Stimulated activated CD8-positive, alpha-beta memory T cell treated with anti-CD3 and anti-CD28 coated beads, Interleukin-2, amount 100 ng/mL, for 1 hour (primary cell): ENCODE measurements around the gene PGAM2.
"Not testable (repeated sequence)": the region's sequence is repeated elsewhere in the genome, so short reads cannot be mapped to it uniquely, and the experiment has no call there.

Source experiments
- DNase-seq, 2 donors: peaks; one replicate each; pipeline ENCODE4 v3.0.0-alpha.2; 2020; ENCODE audit warnings: low read depth in 2 of 2

Gene PGAM2

DNA sequence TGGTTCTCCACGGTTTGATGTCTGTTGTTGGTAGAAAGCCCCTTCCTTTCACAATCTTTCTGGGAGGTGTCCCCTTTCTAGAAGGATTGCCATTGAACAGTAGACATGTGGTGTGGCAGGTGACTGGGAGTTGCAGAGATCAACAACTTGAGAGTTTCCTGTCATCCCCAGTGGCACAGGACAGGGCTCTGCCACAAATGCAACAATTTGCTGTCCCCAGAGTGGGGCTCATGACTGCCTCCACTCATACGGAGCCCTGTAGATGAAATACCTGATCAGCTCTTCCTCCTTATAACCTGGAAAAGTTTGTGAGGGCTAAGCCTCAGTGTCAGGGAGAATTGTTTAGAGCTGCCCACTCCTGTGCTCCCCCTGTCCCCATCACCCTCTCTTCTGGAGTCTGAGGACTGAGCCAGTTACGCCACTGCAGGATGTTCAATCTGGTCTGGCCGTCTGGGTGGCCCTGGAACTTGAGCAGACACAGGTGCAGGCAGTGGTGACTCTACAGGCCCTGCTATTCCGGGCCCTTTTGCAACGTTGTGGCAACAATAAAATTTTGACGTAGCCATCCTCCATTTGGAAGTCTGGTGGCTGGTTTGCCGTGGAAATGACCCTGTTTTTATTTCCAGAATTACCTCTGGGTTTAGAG, 14.3 kb downstream of the PGAM2 start:
- no peak for DNase-seq

DNA sequence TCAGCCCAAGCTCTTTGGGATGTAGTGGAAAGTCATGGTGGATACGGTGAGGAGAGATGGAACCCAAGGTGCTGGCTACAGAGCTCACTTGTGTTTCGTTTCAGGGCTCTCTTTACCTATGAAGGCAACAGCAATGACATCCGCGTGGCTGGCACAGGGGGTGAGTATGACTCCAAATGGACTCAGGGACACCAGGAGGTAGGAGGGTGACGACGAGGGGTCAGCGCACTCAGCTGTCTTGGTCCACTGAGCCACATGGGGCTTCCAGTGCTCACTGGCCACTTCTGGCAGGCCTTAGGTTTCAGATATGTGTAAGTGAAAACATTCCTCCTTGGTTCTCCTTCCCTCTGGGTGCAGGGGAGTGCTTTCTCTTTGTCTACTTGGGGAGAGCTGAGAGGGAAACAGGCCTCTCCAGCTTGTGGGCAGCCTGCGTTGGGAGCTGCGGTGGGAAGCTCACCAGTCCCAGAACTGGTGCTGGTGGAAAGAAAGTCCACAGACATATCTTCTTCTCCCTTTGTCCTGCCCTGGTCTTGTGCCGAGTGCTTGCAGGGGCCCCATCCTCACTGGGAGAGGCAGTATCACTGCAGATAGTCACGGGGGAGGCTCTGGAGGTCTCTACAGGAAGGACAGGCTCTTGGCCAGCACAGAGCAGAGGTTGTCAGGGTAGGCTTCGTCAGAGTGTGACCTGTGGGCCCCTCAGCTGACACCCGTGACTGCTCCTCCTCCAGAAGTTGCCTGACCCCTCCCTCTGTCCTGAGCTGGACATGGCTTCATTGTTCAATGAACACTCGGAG, 15.0 kb downstream of the PGAM2 start:
- no peak for DNase-seq

DNA sequence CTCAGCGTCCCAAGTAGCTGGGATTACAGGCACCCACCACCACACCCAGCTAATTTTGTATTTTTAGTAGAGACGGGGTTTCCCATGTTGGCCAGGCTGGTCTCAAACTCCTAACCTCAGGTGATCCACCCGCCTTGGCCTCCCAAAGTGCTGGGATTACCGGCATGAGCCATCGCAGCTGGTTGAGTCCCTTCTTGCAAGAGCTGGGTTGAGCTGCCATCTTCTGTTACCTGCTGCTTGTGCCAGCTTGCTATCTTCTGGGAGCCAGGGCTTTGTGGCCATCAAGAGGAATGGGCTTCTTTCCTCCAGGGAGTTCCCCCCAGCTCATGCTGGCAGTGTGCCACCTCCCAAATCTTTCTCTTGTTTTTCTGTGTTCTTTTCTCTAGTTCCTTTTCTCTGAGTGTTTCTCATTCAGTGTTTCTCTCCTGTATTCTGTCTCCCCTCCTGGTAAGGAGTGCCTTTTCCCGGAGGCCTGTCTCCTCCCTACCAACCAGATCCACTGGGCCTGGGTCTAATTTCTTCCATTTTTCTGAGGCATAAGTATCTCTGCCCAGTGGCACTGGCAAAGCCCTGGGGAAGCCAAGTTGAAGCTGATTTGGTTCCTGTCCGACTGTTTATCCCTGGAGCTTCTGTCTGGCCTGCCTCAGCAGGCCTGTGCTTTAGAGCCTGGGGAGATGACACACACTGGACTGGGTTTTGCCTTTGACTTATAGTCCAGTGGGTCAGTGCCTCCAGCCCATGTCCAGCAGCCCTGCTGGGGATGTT, 17.2 kb downstream of the PGAM2 start:
- no peak for DNase-seq

DNA sequence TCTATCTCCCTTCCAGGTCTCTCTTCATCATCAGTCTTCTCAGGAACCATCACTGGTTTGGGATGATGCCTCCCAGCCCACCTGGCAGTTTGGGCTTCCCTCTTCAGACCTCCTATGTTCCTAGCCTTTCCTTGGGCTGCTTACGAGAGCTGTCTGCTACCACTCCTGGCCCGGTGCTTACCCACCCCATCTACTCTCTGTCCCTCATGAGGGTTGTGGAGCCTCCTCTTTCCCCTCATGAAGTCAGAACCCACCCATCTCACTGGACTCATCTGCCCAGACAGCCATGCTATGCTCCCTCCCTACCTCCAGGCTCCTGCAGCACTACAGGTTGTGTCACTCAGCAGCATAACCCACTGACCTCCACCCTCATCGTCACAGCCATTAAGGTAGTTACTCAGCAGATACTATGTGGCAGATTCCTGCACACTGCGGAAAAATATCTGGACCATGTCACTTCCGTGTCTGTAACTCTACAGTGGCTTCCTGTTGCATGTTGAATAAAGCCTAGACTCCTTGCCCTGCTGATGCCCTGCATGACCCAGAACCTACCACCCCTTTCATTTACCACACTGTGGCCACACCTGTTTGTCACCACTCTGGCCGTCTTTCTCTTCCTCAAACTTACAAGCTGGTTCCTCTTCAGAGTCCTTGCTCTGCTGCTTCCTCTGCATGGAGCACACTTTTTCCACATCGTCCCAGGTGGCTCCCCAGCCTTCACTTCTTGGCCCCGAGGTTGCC, 18.9 kb downstream of the PGAM2 start:
- no peak for DNase-seq

DNA sequence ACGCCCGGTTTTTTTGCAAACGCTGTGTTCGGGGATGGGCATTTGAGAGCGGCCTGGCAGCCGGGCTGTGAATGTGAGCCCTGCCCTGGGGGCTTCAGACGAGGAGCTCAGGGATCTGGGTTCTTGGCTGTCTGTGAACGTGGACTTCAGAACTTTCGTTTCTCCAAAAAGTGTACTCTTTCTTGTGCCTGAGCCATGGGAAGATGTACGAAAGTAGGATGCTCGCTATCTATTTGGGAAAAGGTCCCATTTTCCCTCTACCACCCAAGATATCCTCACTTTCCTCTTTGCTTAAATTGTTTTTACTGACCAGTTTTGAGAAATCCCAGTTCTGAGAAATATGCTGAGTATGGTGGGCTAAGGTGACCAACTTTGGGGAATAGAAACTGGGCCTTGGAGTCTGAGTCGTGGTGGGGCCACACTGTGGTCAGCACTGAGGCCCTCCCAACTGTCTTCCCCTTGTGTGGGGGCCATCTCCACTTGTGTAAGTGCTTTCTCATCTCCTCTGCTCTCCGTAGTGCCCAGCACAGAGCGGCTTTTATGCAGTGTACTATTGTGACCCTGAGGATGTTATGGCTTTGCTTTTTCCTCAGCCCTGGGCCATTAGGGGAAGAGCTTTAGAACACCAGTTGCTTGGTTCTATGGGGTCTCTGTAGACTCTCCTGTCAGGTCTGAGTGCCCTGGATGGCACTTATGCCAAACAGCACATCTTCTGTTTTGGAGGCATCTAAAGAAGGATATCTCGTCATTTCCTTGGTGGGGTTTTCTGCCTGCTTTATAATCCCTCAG, 19.9 kb downstream of the PGAM2 start:
- no peak for DNase-seq

GRCh38 chr7:44044315-44045225, 20.8 kb downstream of the PGAM2 start, which contains the start of gene DBNL:
Gene DBNL, plus strand, starts transcription at chr7:44044702. Its CDS starts 36 bp downstream, at chr7:44044738.
- peak; percentile 78 to 82 for DNase-seq

GRCh38 chr7:44043902-44044301, 21.5 kb downstream of the PGAM2 start:
- no peak for DNase-seq

DNA sequence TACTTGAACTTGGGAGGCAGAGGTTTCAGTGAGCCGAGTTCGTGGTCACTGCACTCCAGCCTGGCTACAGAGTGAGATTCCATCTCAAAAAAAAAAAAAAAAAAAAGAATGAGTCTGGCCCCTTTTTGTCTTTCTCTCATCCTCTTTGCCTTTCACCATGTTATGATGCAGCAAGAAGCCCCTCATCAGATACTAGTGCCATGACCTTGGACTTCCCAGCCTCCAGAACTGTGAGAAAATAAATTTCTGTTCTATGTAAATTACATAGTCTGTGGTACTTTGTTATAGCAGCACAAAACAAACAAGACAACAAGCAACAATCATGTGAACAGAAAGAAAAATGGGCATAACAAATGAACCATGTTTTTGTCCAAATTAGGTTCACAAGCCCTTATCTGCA, 23.1 kb downstream of the PGAM2 start:
- no peak for DNase-seq

GRCh38 chr7:44040493-44040891, 24.9 kb downstream of the PGAM2 start:
- peak; percentile 34 to 44 for DNase-seq

- DNase-seq, result not testable (repeated sequence)
These were observed 25.4 kb downstream of the PGAM2 start for GRCh38 chr7:44039800-44040492.

- peak; percentile 53 to 56 for DNase-seq
These were observed 26.3 kb downstream of the PGAM2 start for GRCh38 chr7:44038961-44039558.

- not testable (repeated sequence) for DNase-seq
These were observed 26.8 kb downstream of the PGAM2 start for GRCh38 chr7:44038553-44038952.

GRCh38 chr7:44037951-44038350, 27.4 kb downstream of the PGAM2 start:
- not testable (repeated sequence) for DNase-seq

GRCh38 chr7:44036364-44036763, 29.0 kb downstream of the PGAM2 start:
- DNase-seq, result not testable (repeated sequence)

DNA sequence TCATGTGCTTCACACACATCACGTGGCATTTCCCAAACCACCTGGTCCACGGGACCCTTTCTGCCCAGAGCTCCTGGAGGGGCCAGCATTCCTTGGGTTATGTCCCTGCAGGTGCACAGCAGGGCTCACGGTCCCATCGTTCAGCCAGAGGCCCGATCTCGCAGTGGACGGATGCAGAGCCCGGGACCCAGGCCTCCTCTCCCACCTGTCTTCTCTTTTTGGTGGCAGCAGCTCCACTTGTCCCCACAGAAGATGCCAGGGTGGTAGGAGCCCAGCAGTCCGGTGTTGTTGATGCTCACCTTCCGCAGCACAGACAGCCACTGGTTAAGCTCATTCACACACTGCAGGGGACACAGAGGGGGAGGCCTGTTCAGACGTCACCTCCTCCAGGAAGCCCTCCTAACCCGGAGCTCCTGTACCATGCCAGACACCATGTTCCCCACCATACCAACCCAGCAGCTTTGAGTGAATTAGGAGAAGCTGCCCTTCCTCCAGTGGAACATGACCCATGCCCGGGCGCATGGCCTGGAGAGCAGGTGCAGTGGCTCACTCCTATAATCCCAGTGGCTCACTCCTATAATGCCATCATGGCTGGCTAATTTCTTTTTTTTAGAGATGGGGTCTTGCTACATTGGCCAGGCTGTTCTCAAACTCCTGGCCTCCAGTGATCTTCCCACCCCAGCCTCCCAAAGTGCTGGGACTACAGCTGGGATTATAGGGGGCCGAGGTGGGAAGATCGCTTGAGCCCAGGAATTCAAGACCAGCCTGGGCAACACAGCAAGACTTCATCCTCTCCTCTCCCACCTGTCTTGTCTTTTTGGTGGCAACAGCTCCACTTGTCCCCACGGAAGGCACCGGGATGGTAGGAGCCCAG, 31.2 kb downstream of the PGAM2 start:
- not testable (repeated sequence) for DNase-seq

DNA sequence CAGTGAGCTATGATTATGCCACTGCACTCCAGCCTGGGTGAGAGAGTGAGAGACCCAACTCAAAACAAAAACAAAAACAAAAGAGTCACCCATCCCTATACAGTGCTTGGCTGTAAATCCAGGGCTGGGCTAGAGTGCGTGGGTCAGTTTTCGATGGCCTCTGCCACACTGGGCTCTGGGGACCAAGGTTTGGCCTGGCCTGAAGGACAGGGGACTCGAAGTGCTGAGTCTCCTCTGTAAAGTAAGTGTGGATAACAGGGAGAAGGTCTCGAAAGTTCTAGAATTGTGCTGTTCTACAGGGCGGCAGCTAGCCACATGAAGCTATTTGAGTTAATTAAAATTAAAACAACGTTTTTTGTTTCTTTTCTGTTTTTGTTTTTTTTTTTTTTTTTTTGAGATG, 33.3 kb downstream of the PGAM2 start:
- not testable (repeated sequence) for DNase-seq

DNA sequence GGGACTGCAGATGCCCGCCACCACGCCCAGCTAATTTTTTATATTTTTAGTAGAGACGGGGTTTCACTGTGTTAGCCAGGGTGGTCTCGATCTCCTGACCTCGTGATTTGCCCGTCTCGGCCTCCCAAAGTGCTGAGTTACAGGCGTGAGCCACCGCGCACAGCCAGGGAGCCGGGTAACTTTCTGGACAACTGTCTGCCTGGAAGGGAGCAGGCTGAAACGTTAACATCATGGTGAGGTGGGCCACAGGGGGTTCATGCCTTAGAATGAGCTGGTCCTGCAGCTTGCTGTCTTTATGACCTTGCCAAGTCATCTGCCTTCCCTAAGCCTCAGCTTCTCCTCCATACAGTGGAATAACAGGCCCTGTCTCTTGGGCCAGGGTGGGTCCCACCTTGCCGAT, 34.0 kb downstream of the PGAM2 start:
- not testable (repeated sequence) for DNase-seq

- not testable (repeated sequence) for DNase-seq
These were observed 35.3 kb downstream of the PGAM2 start for GRCh38 chr7:44030029-44030428.
